Stimulated activated CD8-positive, alpha-beta memory T cell treated with anti-CD3 and anti-CD28 coated beads, Interleukin-7, amount 100 ng/mL, for 1 hour (primary cell): ENCODE results near the gene DUOX2.
"Not testable (repeated sequence)": the region's sequence is repeated elsewhere in the genome, so short reads cannot be mapped to it uniquely, and the experiment has no call there.

Source experiments
- DNase-seq, 2 donors: peaks; one replicate each; pipeline ENCODE4 v3.0.0-alpha.2; 2020; ENCODE audit warnings: low read depth in 2 of 2

DUOX2 gene

DNA sequence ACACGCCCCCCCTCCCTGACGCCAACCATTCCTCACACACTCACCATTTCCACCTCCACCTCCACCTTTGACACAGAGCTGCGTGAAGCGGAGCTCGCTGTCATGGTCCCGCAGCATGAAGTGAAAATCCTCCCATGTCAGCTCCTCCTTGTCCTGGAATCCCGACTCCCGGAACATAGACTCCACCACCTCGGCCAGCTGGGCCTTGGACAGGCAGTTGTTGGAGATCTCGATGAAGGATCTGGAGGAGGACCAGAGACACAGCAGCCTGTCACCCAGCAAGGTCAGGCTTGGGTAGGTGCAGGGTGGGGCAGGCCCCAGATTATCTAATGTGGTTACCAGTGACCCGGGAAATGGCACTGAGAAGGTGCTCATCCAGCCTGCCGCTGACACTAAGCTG, 12.2 kb downstream of the DUOX2 start:
- no peak for DNase-seq

DNA sequence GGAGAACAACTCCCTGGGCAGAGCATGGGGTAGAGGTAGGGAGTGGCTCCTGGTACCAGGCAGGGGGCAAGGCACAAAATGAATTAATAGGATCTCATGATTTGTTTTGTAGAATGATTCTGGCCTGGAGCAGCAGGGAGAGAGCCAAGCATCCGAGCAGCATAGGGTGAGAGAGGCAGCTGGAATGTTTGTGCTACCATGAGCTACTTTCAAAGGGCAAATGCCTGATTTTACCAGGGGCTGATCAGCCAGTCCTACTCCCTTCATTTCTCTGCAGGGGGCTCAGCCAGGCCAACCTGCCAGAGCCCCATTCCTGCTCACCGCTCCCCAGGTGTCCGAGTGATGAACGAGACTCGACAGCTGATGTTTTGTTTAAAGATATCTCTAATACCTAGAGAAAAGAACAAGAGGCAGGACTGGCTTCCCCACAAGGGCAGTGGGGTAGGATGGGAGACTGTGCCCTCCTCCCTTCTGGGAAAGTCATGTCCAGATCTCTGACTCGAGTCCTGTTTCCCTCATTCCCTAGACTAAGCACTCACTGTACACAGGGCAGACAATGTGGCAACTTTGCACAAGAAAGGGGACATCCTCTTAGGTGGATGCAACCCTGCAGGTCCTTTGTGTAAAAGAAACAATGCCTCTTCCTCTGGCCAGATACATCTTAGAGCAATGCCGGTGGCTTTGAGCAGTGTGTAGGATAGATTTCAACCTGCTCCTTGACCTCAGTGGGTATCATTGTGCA, 12.9 kb downstream of the DUOX2 start:
- DNase-seq: no peak

DNA sequence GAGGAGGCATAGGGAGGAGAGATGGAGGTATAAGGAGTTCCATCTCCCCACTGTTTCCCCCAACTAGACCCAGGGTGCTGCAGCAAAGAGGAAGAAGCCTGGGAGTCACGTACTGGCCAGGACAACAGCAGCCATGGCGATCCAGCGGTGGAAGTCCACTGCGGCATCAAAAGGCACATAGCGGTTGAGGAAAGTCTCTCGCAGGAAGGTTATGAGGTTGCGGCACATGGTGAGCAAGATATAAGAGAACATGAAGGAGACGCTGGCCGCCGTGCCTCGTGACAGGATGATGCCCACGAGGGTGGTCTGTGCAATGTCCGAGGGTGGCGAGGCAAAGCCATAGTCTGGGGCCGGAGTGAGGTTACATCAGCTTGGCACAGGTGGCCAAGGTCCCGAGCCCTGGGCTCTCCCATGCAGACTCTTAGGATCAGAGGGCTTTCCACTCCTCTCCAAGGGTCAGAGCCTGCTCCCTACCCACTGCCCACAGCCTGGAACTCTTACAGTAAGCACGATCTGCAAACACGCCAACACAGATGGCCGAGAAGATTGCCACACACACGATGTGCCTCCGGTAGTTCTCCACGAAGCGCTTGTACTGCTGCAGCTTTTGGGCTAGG, 14.3 kb downstream of the DUOX2 start:
- no peak for DNase-seq

DNA sequence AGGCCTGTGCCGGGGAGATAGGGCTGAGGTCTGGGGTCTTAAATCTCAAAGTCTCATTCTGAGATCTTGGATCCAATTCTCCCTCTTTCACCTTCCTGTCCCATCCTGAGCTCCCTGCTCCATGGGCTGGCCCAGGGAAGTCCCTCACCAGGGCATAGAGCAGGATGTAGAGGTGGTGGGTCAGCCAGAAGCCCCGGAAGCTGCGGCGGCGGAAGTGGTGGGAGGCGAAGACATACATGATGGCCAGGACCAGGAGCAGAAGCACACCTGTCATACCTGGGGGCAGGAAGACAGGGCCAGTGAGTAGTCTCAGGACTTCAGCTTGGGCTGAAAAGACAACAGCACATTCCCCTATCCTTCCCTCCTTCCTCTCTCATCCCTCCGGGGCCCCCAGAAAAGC, 16.5 kb downstream of the DUOX2 start:
- no peak for DNase-seq

DNA sequence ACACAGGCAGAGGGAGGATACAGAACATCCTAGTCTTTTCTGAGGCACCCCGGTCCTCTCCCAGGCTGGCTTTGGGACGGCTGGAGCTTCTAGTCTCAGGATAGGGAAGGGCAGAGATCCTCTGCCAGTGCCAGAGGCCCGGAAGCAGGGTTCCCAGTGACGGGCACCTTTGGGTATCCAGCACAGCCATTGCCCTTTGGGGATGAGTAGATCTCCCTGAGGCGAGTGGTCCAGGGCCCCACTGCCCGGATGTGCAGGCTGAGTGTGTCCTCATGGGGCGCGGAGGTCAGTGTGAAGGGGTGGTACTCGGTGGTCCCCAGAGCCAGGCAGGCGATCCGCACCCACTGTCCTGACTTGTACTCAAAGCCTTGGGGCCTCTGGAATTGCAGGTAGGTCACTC, 18.3 kb downstream of the DUOX2 start:
- no peak for DNase-seq

DNA sequence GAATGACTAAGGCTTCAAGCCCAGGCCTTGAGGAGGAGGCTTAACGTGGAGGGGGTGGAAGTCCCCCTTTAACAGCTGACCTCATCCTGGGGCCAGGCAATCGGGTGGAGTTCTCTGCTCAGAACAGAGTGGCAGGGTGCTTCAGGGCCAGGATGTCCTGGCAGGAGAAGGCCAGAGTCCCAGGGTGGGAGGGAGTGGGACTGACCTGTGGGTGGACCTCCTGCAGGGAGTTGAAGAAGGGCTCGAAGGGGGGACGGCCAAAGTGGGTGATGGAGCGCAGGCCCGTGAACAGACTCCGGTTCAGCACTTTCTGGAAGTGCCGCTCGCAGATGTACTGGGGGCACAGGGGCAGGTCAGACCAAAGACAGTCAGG, 19.6 kb downstream of the DUOX2 start:
- DNase-seq: no peak

DNA sequence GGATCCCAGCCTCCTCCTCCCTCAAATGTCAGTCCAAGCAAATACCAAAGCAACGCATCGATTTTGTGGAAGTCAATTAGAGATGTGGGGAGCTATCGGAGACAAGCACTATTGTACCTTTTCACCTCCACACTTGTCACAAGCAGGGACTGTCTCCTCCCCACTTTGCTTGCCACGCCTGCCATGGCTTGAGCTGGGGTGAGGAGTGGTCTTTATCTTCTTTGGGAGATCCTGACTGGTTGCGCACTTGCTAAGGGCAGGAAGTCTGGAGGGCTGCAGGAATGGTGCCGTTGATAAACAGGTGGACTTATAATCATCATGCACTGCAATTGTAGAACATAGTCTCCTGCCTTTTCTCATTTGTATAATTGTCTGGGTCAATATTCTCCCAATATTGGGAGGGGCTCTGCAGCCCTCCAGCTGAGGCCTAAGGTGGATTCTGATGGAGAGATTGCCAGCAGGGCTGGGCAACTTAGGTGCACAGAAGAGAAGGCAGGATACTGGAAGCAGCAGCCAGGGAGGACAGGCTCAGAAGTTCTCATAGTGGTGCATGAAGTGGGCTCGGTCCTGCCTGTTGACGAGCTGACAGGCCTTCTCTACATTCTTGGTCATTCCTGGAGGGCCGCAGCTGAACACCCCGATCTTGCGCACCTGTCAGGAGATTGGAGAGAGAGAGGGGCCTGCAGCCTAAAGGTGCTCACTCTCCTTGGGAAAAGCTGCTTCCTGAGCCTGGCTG, 20.2 kb downstream of the DUOX2 start:
- no peak for DNase-seq

DNA sequence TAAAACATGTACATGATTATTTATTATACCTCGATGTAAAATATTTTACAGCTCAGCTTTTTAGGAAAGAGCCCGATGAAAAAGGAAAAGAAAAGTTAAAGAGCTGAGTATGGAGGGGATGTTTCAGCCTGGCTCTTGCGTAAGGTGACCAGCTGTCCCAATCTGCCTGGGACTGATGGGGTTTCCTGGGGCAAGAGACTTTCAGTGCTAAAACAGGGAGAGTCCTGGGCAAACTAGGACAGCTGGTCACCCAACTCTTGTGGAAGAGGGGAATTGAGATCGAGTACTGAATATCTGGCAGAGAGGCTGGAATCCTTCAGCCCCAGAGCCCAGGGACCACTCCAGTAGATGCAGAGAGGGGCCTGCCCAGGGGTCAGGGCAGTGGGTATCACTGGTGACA, 21.0 kb downstream of the DUOX2 start:
- no peak for DNase-seq

DNA sequence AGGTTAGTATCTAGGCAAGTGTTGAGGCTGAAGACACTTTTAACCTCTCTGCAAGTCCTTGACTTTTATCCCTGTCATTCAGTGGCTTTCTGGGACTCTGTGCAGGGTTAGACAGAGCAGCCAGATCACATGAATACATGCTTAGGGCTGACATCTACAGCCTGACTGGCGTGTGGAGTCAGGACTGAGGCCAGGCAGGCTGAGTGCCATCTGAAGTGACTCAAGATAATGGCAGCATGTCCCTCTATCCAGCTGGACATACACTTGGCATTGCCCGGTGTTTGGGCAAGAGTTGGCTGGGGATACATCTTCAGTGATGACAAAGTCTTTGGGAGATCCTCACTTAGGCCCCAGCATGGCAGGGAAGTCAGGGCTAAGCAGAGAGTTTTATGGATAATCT, 22.4 kb downstream of the DUOX2 start:
- DNase-seq: no peak

DNA sequence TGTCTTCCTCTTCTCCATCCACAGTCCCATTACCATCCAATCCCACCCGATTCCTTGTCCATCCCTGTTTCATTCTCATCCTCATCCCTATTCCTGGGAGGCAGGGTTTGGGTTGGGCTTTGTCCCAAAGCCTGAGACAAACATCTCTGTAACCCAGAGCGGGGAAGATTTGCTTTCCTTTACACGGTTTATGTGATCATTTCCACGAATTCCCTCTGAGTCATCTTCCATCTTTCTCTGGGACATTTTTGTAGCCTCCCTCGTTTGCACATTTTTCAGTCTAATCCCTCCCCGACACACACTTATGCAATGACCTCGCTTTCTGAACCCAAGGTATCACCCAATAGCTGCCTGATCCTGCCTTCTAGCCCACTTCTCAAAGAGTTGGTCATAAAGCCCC, 22.8 kb downstream of the DUOX2 start:
- DNase-seq: no peak

DNA sequence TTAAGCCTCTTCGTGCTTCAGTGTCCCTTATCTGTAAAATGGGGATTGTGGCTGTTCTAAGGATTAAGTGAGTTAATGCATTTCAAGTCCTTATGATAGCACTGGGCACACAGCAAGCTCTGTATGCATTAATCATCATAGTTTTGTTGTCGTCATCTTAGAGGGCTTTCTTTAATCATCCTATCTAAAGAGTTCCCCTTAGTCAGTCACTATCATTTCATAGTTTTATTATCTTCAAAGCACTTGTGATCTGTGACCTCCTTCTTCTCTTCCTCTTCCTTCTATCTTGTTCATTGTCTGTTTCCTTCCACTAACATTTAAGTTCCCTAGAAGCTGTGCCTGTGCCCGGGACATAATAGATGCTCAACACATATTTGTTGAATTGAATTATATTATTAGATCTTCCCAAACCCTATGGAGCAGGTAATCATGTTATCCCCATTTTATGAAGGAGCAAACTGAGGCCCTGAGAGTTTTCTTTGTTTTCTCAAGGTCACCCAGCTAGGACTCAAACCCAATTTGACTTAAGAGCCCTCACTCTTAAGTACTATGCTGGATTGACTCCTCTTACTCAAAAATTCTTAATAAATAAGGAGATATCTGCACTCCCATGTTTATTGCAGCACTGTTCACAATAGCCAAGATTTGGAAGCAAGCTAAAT, 24.1 kb downstream of the DUOX2 start:
- no peak for DNase-seq

DNA sequence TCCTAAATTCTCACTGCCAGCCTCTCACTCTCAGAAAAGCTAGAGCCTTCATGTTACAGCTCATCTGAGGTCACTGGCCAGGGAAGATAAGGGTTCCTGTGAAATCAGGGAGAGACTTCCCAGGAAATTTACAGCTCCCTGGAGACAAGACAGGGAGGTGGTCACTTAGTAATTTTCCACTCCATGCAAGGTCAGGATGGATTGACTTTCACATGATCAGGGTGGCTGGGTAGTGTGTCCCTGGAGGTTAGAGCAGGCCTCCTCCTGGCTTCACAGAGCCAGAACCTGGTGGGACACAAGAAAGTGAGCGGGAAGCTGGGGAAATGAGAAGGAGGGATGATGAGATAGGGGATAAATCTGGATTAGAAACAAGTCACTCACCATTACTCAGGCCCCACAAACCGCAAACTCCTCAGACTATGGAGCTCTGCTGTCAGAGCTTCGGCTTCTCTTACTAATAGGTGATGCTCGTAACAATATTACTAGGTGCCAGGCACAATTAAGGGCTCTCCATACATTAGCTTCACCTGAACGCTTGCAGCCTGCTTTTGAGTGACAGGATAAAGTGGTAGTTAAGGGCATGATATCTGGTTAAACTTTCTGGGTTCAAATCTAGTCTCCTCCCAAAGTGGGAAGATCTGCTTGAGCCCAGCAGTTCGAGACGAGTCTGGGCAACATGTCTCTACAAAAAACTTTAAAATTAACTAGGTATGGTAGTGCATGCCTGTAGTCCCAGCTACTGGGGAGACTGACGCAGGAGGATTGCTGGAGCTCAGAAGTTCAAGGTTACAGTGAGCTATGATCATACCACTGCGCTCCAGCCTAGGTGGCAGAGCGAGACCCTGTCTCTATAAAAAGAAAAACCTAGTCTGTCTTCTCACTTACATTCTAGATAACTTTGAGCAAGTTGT, 24.9 kb downstream of the DUOX2 start:
- no peak for DNase-seq

DNA sequence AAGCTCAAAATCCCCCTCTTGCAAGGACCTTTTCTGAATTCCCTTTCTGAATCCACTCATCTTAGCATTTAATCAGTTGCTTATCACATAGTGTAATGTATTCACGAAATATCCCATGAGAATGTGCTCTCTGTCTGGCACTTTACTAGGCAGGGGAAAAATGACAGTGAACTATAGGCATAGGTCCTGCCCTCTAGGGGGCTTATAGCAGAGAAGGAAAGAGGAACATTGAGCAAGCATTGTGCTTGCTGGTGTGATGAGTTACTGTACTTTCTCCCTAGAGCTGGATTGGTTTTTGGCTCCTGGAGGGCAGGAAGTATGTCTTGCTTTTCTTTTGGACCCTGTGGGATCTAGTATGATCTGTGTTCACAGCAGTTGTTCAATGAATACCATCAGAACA, 26.5 kb downstream of the DUOX2 start:
- no peak for DNase-seq

DNA sequence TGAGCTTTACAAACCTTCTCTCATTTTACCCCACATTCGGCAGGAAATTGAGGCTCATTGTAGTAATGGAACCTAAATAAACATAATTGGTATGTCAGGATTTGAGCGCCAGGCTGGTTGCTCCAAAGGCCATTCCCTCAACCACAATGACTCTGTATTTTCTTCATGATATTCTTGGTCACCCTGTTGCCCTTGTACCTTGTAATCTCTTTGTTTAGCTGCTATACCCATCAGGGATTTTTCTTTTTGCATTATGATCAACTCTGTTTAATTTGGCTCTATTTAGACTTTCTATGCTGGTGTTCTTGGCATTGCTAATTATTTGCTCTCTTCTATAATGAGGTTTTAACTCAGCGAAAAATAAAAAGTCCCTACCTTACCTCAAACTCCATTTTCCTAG, 29.8 kb downstream of the DUOX2 start:
- DNase-seq: no peak

DNA sequence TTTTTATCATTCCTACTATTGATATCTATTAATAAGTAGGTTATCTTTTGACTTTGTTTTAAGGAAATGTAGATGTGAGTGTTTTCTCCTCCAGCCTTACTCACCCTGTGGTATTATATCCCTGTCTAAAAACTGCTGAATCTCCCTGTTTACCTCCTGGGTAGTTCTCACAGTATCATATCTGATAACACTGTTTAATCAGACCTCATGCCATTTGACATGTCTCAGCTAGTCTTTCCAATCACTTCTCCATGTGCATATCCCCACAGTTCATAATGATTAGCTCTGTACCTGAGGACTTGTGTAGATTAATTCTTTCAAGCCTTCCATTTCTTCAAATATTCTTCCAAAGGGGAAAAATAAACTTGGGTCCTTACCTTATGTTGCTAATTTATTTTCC, 30.7 kb downstream of the DUOX2 start:
- no peak for DNase-seq

DNA sequence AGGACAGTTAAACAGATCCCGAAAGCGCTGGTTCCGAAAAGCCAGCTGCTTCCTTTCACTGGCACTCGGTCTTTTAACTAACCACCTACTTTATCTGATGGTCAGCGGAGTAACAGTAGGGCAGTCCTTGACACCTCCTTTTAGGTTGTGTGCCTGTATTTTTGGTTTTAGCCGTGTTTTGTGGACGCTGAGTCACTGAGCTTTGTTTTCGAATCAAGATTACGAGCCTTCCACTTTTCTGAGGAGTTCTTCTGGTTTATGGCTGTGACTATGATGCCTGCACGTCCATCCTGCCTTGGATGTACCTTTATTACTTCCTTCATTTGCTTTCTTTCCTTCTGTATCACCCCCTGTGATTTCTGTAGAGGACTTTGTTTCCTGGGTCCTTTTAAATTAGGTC, 31.6 kb downstream of the DUOX2 start:
- not testable (repeated sequence) for DNase-seq

DNA sequence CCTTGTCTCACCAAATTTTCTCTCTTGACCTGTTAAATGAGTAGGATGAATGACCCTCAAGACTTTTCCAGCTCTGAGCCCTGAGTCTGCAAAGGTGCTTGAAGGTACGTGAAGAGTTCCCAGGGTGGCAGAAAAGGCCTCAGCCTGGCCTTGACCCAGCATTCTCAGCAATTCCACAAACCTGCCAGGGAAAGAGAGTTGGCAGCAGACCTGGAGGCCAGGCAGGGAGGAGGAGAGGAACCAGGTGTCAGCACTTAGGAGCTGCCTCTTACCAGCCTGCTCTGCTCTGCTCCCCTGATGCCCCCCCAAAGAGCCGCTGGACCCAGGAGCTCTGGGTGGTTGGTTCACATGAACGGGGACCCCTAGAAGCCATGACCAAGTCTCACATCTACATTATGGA, 33.4 kb downstream of the DUOX2 start:
- DNase-seq: not testable (repeated sequence)

DNA sequence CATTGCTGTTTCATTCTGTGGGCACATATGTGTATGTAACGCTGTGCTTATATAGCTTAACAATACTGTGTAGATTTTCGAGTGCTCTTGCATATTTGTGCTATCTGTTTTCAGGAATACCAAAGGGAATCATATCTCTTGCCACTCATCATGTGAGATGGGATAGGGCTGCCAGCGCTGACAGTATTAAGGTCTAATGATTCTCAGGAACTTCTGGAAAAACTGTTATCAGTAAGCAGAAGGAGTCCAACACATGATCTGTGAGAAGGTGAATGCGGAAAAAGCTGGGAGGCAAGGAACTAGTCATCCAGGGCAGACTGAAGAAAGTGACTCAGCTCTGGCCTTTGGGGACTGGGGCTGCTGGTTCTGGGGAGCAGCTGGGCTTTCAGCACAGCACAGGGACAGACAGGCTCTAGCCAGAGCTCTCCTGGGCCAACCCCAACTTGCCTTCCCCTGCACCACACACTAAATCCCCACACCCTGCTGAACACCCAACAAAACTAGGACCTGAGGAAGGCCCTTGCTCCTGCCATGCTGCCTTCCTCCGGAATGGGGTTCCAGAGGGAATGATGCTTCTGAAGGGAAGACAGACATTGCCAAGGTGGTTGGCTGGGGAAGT, 34.2 kb downstream of the DUOX2 start:
- DNase-seq: not testable (repeated sequence)

DNA sequence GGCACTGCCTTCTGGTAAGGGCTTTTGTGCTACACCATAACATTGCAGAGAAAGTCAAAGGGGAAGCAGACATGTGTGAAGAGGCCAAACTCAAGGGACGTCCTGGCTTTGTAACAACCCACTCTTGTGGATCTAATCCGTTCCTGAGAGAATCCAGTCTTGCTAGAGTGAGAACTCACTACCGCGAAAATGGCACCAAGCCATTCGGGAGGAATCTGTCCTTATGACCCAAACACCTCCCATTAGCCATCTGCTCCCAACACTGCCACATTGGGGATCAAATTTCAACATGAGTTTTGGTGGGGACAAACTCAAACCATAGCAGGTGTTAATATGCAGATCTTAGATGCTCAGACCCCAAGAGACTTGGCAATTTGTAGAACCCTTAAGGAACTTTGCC, 34.8 kb downstream of the DUOX2 start:
- not testable (repeated sequence) for DNase-seq

DNA sequence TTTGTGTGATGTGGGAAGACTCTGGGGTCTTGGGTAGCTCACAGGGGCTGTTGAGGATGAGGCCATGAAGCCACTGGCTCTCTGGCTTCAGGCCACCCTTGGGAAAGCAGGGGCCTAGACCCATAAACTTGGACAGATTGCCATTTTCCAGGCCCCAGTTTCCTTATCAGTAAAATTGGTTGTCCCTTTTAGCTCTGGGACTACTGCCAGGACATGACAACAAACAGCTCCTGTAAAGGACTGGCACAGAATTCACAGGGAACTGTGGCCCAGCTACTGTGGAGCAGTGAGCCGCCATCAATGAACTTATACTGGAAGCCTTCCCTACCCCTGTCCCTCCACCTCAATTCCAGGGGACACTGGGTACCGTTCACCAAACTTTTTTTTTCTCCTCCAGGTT, 36.6 kb downstream of the DUOX2 start:
- DNase-seq: not testable (repeated sequence)
